Trophoblast cell (in vitro differentiated cells and primary cell): ENCODE measurements around the gene MEGF11.

Experiments
- DNase-seq, 2 donors: peaks; one replicate each; pipeline ENCODE4 v3.0.0-alpha.2; 2016
- H2AFZ ChIP-seq: 2 replicates; pipeline ENCODE4 v1.6.1; 2013; ENCODE audit warnings: low read length, moderate library complexity, mild to moderate bottlenecking; ENCODE audit not compliant: insufficient read depth, poor library complexity
- H2AK5ac ChIP-seq: 2 replicates; pipeline ENCODE4 v1.6.1; 2013; ENCODE audit warnings: mild to moderate bottlenecking, low read length
- H2BK120ac ChIP-seq: 2 replicates; pipeline ENCODE4 v1.6.1; 2013; ENCODE audit warnings: low read length, mild to moderate bottlenecking, moderate library complexity; ENCODE audit not compliant: insufficient read depth, poor library complexity
- H2BK12ac ChIP-seq: 2 replicates; pipeline ENCODE4 v1.6.1; 2013; ENCODE audit warnings: mild to moderate bottlenecking, low read length, moderate library complexity
- H2BK5ac ChIP-seq: 2 replicates; pipeline ENCODE4 v1.6.1; 2013; ENCODE audit warnings: low read length, low read depth, moderate library complexity, mild to moderate bottlenecking; ENCODE audit not compliant: poor library complexity
- H3K14ac ChIP-seq: 2 replicates; pipeline ENCODE4 v1.6.1; 2013; ENCODE audit warnings: mild to moderate bottlenecking, low read length
- H3K18ac ChIP-seq: 2 replicates; pipeline ENCODE4 v1.6.1; 2013; ENCODE audit warnings: mild to moderate bottlenecking, low read length
- H3K23ac ChIP-seq: 2 replicates; pipeline ENCODE4 v1.6.1; 2013; ENCODE audit warnings: low read length
- H3K27ac ChIP-seq: 2 replicates; pipeline ENCODE4 v1.5.1; 2013; ENCODE audit warnings: low read depth, mild to moderate bottlenecking, inconsistent platforms, low read length, moderate library complexity
- H3K27me3 ChIP-seq: 2 replicates; pipeline ENCODE4 v1.6.1; 2013; ENCODE audit warnings: inconsistent platforms, mild to moderate bottlenecking, low read length, moderate library complexity; ENCODE audit not compliant: insufficient read depth
- H3K36me3 ChIP-seq, 2 experiments: 1 replicate in 1 of 2; 2 replicates in 1 of 2; pipeline ENCODE4 v1.6.1; 2013; ENCODE audit warnings: low read length in 2 of 2, mild to moderate bottlenecking in 2 of 2, moderate library complexity in 1 of 2; ENCODE audit not compliant: insufficient read depth in 2 of 2, control insufficient read depth in 1 of 2
- H3K4ac ChIP-seq: 2 replicates; pipeline ENCODE4 v1.6.1; 2013; ENCODE audit warnings: low read depth, mild to moderate bottlenecking, low read length, moderate library complexity
- H3K4me1 ChIP-seq, 2 experiments: 1 replicate in 1 of 2; 2 replicates in 1 of 2; pipeline ENCODE4 v1.6.1; 2013; ENCODE audit warnings: low read length in 2 of 2, mild to moderate bottlenecking in 2 of 2, moderate library complexity in 1 of 2; ENCODE audit not compliant: insufficient read depth in 2 of 2, control insufficient read depth in 1 of 2
- H3K4me2 ChIP-seq: 2 replicates; pipeline ENCODE4 v1.6.1; 2013; ENCODE audit warnings: inconsistent platforms, mild to moderate bottlenecking, low read length, moderate library complexity
- H3K4me3 ChIP-seq: 2 replicates; pipeline ENCODE4 v1.5.1; 2013; ENCODE audit warnings: mild to moderate bottlenecking, low read depth, low read length, inconsistent platforms
- H3K79me1 ChIP-seq: one replicate; pipeline ENCODE4 v1.6.1; 2013; ENCODE audit warnings: low read length
- H3K79me2 ChIP-seq: 2 replicates; pipeline ENCODE4 v1.6.1; 2013; ENCODE audit warnings: low read length, mild to moderate bottlenecking; ENCODE audit not compliant: control insufficient read depth, insufficient read depth, poor library complexity
- H3K9ac ChIP-seq: 2 replicates; pipeline ENCODE4 v1.6.1; 2013; ENCODE audit warnings: mild to moderate bottlenecking, low read length
- H3K9me3 ChIP-seq: 2 replicates; pipeline ENCODE4 v1.6.1; 2013; ENCODE audit warnings: low read depth, mild to moderate bottlenecking, control low read depth, inconsistent platforms, low read length; ENCODE audit not compliant: insufficient read depth
- H4K12ac ChIP-seq: 2 replicates; pipeline ENCODE4 v1.6.1; 2013; ENCODE audit warnings: low read depth, mild to moderate bottlenecking, low read length, moderate library complexity
- H4K8ac ChIP-seq: 2 replicates; pipeline ENCODE4 v1.6.1; 2013; ENCODE audit warnings: low read depth, mild to moderate bottlenecking, low read length, moderate library complexity
- H4K91ac ChIP-seq: one replicate; pipeline ENCODE4 v1.6.1; 2013; ENCODE audit warnings: low read depth, mild to moderate bottlenecking, low read length, moderate library complexity
- WGBS: extraction: QIAGEN DNeasy Blood & Tissue Kit; methylation state at CpG from one replicate; pipeline ENCODE4 v1.1.7; 2013; ENCODE audit warnings: missing lambda C conversion rate; ENCODE audit not compliant: insufficient read length, insufficient coverage; ENCODE audit errors: extremely low coverage; 5-methylcytosine and 5-hydroxymethylcytosine counted together

MEGF11 gene

GRCh38 chr15:65925338-65925737 lies 328.2 kb downstream of the MEGF11 start:
- no peak overlapping the region for H3K4me2 ChIP-seq
- no peak for DNase-seq
- no peak overlapping the region for H2BK120ac ChIP-seq
- H3K4me3 ChIP-seq: no peak overlapping the region
- H3K27me3 ChIP-seq: no peaks in the 10 kb centered on the region
- no peak overlapping the region for H3K23ac ChIP-seq
- no peak overlapping the region for H3K27ac ChIP-seq
- WGBS: no CpG with 5 or more reads among the region's 1 CpG
- no peaks in the 10 kb centered on the region for H3K9me3 ChIP-seq
- no peaks in the 10 kb centered on the region for H3K79me1 ChIP-seq
- H3K18ac ChIP-seq: no peak overlapping the region
- H3K36me3 ChIP-seq: no peaks in the 10 kb centered on the region
- no peak overlapping the region for H4K12ac ChIP-seq
- H2AK5ac ChIP-seq: no peak overlapping the region
- no peak overlapping the region for H3K14ac ChIP-seq
- H4K91ac ChIP-seq: no peak overlapping the region
- H3K9ac ChIP-seq: no peak overlapping the region
- H2BK5ac ChIP-seq: no peak overlapping the region
- H4K8ac ChIP-seq: no peak overlapping the region
- H3K4ac ChIP-seq: no peak overlapping the region
- H2BK12ac ChIP-seq: no peak overlapping the region
- no peaks in the 10 kb centered on the region for H3K79me2 ChIP-seq
- no peak overlapping the region for H2AFZ ChIP-seq
- no peaks in the 10 kb centered on the region for H3K4me1 ChIP-seq

DNA sequence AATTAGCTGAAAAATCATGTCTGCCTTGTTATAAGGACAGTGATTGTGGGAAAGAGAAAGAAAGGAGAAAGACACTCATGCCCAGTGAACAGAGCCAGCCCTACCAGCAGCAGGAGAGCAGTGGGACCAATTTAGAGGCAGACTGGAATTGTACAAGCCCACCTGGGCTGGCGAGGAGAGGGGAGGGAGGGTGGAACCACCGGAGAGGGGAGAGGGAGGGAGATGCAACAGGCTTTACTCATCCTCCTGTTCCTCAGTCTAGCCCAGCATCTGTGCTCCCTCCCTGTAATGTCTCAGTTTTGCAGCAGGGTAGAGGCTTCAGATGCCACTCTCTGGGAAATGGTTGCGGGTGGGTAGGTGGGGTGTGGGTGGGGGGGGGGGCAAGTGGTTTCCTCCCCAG lies 329.5 kb downstream of the MEGF11 start:
- no peak overlapping the region for H2BK5ac ChIP-seq
- no peak overlapping the region for H3K18ac ChIP-seq

DNA sequence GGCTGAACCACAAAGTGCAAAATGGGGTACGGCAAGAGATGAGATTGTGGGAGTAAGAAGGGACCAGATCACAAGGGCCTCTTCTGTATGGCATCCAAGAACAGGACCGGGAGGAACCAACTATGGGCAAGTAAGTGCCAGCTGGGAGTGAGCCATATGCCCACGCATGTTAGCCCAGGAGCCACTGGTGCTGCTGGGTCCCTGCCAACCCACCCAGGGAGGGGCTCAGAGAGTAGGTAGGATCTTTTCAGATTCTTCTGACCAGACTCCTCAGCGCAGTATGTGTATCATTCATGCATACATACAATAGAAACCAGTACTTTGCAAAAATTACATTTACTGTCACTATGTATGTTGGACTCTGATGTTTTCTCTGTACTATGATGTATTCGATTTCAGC lies 330.3 kb downstream of the MEGF11 start:
- Histone ChIP-seq H3K4me2 (no peak overlapping the region), H4K8ac (no peak overlapping the region), H2BK120ac (no peak overlapping the region), H3K4ac (no peak overlapping the region), H3K27ac (no peak overlapping the region), H3K4me1 (no peaks in the 10 kb centered on the region), H3K79me2 (no peaks in the 10 kb centered on the region), H4K91ac (no peak overlapping the region), H2AK5ac (no peak overlapping the region), H3K9ac (no peak overlapping the region), H3K14ac (no peak overlapping the region), H4K12ac (no peak overlapping the region), H3K9me3 (no peaks in the 10 kb centered on the region), H3K79me1 (no peaks in the 10 kb centered on the region), H3K36me3 (no peaks in the 10 kb centered on the region), H3K27me3 (no peaks in the 10 kb centered on the region), H2BK5ac (no peak overlapping the region), H3K4me3 (no peak overlapping the region), H2BK12ac (no peak overlapping the region), H2AFZ (no peak overlapping the region), H3K23ac (no peak overlapping the region), H3K18ac (no peak overlapping the region)
- no CpG with 5 or more reads among the region's 5 CpGs for WGBS
- no peak for DNase-seq

More for the DNA sequence above, 329.5 kb downstream of the MEGF11 start:
- no peaks in the 10 kb centered on the region for H3K27me3 ChIP-seq
- H4K91ac ChIP-seq: no peak overlapping the region
- no peaks in the 10 kb centered on the region for H3K79me1 ChIP-seq
- no CpG with 5 or more reads among the region's 3 CpGs for WGBS
- no peak overlapping the region for H3K9ac ChIP-seq
- H2AK5ac ChIP-seq: no peak overlapping the region
- H3K23ac ChIP-seq: no peak overlapping the region
- no peaks in the 10 kb centered on the region for H3K79me2 ChIP-seq
- no peak overlapping the region for H4K8ac ChIP-seq
- no peak overlapping the region for H3K4ac ChIP-seq
- no peaks in the 10 kb centered on the region for H3K36me3 ChIP-seq
- no peak overlapping the region for H2AFZ ChIP-seq
- no peak overlapping the region for H4K12ac ChIP-seq
- H3K4me2 ChIP-seq: no peak overlapping the region
- H2BK12ac ChIP-seq: no peak overlapping the region
- no peaks in the 10 kb centered on the region for H3K9me3 ChIP-seq
- H3K4me1 ChIP-seq: no peaks in the 10 kb centered on the region
- H3K27ac ChIP-seq: no peak overlapping the region
- no peak overlapping the region for H3K4me3 ChIP-seq
- no peak overlapping the region for H2BK120ac ChIP-seq
- no peak overlapping the region for H3K14ac ChIP-seq
- no peak for DNase-seq

- Histone ChIP-seq H3K14ac (no peak overlapping the region), H3K9me3 (no peaks in the 10 kb centered on the region), H3K4me3 (no peak overlapping the region), H2BK120ac (no peak overlapping the region), H4K12ac (no peak overlapping the region), H3K4me2 (no peak overlapping the region), H2AK5ac (no peak overlapping the region), H2AFZ (no peak overlapping the region), H3K36me3 (peaks cover 0 to 3% of the 10 kb centered on the region in 2 experiments), H3K79me2 (no peaks in the 10 kb centered on the region), H3K9ac (no peak overlapping the region), H3K23ac (no peak overlapping the region), H3K79me1 (no peaks in the 10 kb centered on the region), H3K18ac (no peak overlapping the region), H3K27me3 (no peaks in the 10 kb centered on the region), H3K4ac (no peak overlapping the region), H3K4me1 (no peaks in the 10 kb centered on the region), H2BK12ac (no peak overlapping the region), H4K91ac (no peak overlapping the region), H2BK5ac (no peak overlapping the region), H4K8ac (no peak overlapping the region), H3K27ac (no peak overlapping the region)
- no peak for DNase-seq
- WGBS: no CpG with 5 or more reads among the region's 7 CpGs
Measured at GRCh38 chr15:65922621-65923020, 330.9 kb downstream of the MEGF11 start.
